NCI-H1092 treated with DMSO at 0.1 percent for 48 hours (cell line): ENCODE results near the gene MAB21L3.

Experiments used
- DNase-seq: peaks from one replicate; lab custom pipeline; 2025; lab: John Stamatoyannopoulos, UW

Gene MAB21L3

GRCh38 chr1:116166011-116166571, 54.9 kb downstream of the MAB21L3 start:
- DNase-seq = no peak

GRCh38 chr1:116166655-116167054, 55.5 kb downstream of the MAB21L3 start:
- no peak for DNase-seq

GRCh38 chr1:116167625-116168276, 56.6 kb downstream of the MAB21L3 start:
- no peak for DNase-seq

DNA sequence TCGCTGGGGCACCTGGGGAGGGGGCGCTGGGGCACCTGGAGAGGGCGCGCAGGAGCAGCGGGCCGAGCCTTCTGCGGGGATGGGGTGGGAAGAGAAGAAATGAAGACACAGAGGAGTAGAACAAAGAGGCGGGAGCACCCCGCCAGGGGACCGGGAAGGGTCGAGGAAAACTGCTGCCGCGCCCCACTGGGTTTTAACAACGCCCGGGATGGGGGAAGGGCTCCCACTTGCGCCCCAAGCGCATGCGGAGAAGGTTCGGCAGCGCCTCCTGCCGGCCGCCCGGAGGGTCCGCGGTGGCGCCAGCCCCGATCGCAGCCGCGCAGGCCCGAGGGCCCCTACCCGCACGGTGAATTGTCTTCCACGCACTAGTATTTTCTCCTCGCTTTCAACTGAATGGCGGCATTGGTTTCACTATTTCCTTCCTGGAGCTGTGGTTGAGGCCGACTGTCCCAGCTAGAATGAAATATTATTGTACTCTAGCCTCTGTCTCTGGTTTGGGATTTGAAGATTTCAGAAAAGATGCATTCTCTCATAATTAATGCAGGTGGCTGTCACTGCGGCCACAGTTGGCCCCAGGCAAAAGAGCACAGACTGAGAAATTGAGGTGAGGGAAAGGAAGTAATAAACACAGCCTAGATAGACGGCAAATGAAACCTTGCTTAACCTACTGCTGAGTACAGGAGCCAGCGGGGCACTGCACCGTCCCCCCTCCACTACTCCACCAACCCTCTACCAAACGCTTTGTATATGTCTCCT, 57.3 kb downstream of the MAB21L3 start:
- DNase-seq = no peak

DNA sequence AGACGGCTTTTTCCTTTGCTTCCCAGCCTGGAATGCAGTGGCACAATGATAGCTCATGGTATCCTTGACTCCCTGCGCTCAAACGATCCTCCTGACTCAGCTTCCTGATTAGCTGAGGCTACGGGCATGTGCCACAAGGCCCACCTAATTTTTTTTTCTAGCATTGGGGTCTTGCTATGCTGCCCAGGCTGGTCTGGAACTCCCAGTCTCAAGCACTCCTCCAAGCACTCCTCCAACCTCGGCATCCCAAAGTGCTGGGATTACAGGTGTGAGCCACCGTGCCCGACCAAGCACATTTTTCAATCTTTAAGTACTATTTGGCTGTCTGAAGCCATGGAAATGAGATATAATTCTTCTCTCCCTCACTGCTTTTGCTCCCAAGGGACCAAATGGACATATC, 58.7 kb downstream of the MAB21L3 start:
- DNase-seq = no peak

DNA sequence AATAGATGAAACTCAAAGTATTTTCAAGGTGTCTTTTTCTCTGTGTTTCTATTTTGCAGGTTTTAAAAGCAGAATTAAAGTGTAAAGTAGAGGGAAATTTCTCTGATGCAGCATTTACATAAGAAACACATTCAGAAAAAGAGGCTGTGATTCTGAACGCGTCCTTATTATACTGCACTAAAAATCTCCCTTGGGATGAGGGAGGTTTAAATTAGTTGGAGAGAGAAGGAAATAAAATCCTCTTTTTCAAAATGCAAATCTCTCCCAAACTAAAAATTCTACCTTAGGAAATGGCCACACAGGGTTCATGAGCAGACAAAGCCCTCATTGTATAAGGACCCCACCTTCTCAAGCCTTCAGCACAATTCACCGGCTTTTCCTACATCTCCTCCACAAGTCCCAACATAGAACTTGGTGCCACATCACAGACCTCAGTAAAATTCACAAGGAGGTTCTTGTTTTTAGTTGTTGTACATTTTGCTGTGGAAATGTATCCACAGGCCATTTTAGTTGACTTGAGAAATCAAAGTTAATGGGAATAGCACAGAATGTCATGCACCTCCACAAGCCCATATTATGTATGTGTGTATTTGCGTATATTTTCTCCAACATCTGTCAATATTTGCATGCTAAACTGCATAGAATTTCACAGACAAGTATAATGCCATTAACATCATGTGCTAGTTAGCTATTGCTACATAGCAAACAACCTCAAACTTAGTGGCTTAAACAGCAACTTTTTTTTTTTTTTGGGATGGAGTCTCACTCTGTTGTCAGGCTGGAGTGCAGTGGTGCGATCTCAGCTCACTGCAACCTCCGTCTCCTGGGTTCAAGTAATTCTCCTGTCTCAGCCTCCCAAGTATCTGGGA, 59.8 kb downstream of the MAB21L3 start:
- DNase-seq = no peak

GRCh38 chr1:116172666-116173065, 61.5 kb downstream of the MAB21L3 start:
- DNase-seq = no peak

- DNase-seq = no peak
These were observed 64.4 kb downstream of the MAB21L3 start for GRCh38 chr1:116175611-116176010.

GRCh38 chr1:116176306-116176789, 65.1 kb downstream of the MAB21L3 start:
- no peak for DNase-seq

- no peak for DNase-seq
These were observed 66.7 kb downstream of the MAB21L3 start for GRCh38 chr1:116177861-116178260.

DNA sequence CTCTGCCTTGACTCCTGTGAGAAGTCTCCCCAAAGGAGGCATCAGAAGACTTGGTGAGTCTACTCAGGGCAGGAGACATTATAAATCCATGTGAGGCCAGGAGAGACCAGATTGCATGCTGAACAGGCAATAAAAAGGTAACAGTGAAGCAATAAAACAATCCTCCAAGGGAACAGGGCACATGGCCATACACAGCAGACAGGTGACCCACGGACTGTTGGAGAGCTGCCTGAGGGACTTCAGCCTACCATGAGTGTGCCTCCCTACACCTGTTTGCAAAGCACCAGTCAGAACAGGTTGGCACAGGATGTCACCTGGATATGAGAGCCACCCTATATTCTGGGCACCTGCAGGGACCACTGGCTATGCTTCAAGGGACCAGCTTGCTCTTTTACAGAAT, 67.6 kb downstream of the MAB21L3 start:
- DNase-seq = no peak

- no peak for DNase-seq
These were observed 68.2 kb downstream of the MAB21L3 start for GRCh38 chr1:116179419-116179818.

DNA sequence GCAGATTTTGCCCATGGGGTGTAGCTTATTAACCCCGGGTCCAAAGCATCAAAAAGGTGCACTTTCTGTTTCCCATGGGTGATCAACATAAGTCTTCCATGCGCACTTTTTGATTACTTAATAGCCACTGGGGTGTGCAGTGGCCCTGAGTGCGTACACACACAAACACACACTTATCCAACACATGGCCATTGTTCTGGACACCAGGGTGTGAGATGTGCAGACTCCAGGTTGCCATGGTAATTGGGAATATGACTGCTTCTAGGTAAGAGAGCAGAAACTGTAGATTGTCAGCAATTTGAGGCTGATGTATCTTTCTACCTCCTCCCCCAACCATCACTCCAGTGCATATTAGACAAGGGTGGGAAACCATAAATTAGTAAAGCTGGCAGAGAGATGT, 68.8 kb downstream of the MAB21L3 start:
- no peak for DNase-seq

GRCh38 chr1:116182019-116182714, 71.0 kb downstream of the MAB21L3 start:
- no peak for DNase-seq
